Measurements from ENCODE around the gene TRRAP. TPM values are rescaled to one million over a fixed set of nuclear protein-coding genes. Genes with fewer than 3 reads are reported as not detected.

Gene TRRAP
- total and polyA plus RNA-seq, 10 donors, result 8.4 to 73.4 (median 57.5) TPM

DNA sequence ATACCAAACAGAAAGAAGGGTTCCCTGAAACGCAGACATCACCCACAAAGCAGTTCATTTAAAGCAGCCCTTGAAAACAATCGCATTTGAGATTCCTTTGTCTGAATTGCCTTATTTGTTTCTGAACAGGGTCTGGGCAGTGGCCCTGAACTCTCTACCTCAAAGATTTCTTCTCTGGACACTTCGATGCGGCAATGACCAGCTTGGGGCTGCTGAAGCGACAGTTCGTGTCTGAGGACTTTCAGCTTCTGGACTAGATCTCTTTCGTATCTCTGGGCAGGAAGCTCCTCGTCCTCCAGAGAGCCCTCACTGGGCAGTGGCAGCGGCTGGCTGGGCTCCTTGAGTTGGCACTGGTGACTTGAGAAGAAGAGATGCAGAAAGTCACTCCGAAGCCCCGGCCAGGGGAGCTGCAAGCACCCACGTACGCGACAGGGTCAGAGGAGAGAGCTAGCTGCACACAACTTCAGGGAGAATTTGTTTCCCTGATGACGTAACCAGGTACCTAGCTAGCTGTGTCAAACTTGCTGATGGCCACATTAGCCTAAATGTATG, 169.3 kb downstream of the TRRAP start:
- WGBS, 5 donors, result 91 to 97% (median 94%) methylated on average over 13 to 15 of the region's 15 CpGs
- DNase-seq, result no peak
- Histone ChIP-seq H3K27me3 (replicated peaks in 1 of 7) (no peaks in the 10 kb centered on the region), H3K27ac (no peak overlapping the region), H3K4me1 (no peaks in the 10 kb centered on the region), H3K36me3 (peaks cover 0 to 100% (median 92%) of the 10 kb centered on the region in 6 donors), H3K9me3 (no peaks in the 10 kb centered on the region), H3K4me3 (no peak overlapping the region)
- TF ChIP-seq POLR2A (IDR thresholded peaks at IDR 0.05) (no peak), POLR2AphosphoS5 (IDR thresholded peaks at IDR 0.05) (no peak)
- TF ChIP-seq, protein P1, sequence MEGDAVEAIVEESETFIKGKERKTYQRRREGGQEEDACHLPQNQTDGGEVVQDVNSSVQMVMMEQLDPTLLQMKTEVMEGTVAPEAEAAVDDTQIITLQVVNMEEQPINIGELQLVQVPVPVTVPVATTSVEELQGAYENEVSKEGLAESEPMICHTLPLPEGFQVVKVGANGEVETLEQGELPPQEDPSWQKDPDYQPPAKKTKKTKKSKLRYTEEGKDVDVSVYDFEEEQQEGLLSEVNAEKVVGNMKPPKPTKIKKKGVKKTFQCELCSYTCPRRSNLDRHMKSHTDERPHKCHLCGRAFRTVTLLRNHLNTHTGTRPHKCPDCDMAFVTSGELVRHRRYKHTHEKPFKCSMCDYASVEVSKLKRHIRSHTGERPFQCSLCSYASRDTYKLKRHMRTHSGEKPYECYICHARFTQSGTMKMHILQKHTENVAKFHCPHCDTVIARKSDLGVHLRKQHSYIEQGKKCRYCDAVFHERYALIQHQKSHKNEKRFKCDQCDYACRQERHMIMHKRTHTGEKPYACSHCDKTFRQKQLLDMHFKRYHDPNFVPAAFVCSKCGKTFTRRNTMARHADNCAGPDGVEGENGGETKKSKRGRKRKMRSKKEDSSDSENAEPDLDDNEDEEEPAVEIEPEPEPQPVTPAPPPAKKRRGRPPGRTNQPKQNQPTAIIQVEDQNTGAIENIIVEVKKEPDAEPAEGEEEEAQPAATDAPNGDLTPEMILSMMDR (IDR thresholded peaks at IDR 0.05 in 8 of 11, conservative IDR thresholded peaks at IDR 0.05 in 3 of 11), result no peak
- intact Hi-C loops (cut with DNase I; ENCODE audit: low total_unique reads), result loop anchor here (10.0 kb wide), 1 partner anchor 97 kb away; the partner anchor contains the start of gene SMURF1

DNA sequence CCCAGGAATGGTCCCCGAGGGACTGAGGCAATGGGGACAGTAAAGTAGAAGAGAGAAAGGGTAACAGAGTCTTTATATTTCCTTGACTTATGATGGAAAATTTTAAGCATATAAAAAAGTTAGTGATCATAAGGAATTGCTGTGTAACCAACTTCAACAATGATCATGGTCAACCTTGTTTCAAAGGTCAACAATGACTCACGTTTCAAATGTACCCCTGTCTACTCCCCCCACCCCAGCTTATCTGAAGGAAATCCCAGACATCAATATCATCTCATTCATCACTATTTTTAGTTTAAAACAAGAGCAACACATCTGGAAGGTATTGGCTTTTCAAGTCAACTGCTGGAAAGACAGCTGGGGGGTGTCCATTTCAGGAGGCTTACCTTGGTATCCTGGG, 172.6 kb downstream of the TRRAP start:
- TF ChIP-seq POLR2A (IDR thresholded peaks at IDR 0.05) (no peak), POLR2AphosphoS5 (IDR thresholded peaks at IDR 0.05) (no peak)
- DNase-seq, result no peak
- Histone ChIP-seq H3K27me3 (replicated peaks in 1 of 7) (no peaks in the 10 kb centered on the region), H3K36me3 (peaks cover 0 to 100% (median 97%) of the 10 kb centered on the region in 6 donors), H3K27ac (no peak overlapping the region), H3K4me1 (no peaks in the 10 kb centered on the region), H3K4me3 (no peak overlapping the region), H3K9me3 (no peaks in the 10 kb centered on the region)
- 76 to 86% (median 81%) methylated on average over 2 of the region's 2 CpGs for WGBS, 5 donors
- intact Hi-C loops (cut with DNase I; ENCODE audit: low total_unique reads), result no loop called here

- intact Hi-C loops (cut with DNase I; ENCODE audit: low total_unique reads), result no loop called here
- no peaks in the 10 kb centered on the region for H3K9me3 ChIP-seq
- H3K27me3 ChIP-seq (replicated peaks in 1 of 7), result no peaks in the 10 kb centered on the region
- WGBS, 5 donors, result 93 to 98% (median 95%) methylated on average over 9 of the region's 9 CpGs
- peaks cover 0 to 97% (median 76%) of the 10 kb centered on the region in 6 donors for H3K36me3 ChIP-seq
- H3K27ac ChIP-seq, result no peak overlapping the region
- H3K4me3 ChIP-seq, result no peak overlapping the region
- no peaks in the 10 kb centered on the region for H3K4me1 ChIP-seq
- TF ChIP-seq POLR2AphosphoS5 (IDR thresholded peaks at IDR 0.05) (no peak), POLR2A (IDR thresholded peaks at IDR 0.05) (no peak)
- TF ChIP-seq, protein P1 (IDR thresholded peaks at IDR 0.05 in 8 of 11, conservative IDR thresholded peaks at IDR 0.05 in 3 of 11), result no peak
- no peak for DNase-seq
Measured at GRCh38 chr7:99054781-99055180, 176.4 kb downstream of the TRRAP start.

GRCh38 chr7:99061001-99061776, 182.9 kb downstream of the TRRAP start:
- WGBS, 5 donors, result 61 to 73% (median 68%) methylated on average over 6 of the region's 6 CpGs
- TF ChIP-seq POLR2AphosphoS5 (IDR thresholded peaks at IDR 0.05) (no peak), POLR2A (IDR thresholded peaks at IDR 0.05) (no peak)
- TF ChIP-seq, protein P1 (IDR thresholded peaks at IDR 0.05 in 8 of 11, conservative IDR thresholded peaks at IDR 0.05 in 3 of 11), result no peak
- peaks cover 0 to 9% (median 0%) of the 10 kb centered on the region in 6 donors for H3K4me1 ChIP-seq
- no peak overlapping the region for H3K27ac ChIP-seq
- no peak for DNase-seq
- intact Hi-C loops (cut with DNase I; ENCODE audit: low total_unique reads), result no loop called here
- no peaks in the 10 kb centered on the region for H3K27me3 ChIP-seq (replicated peaks in 1 of 7)
- H3K36me3 ChIP-seq, result peaks cover 0 to 49% (median 16%) of the 10 kb centered on the region in 6 donors
- H3K9me3 ChIP-seq, result no peaks in the 10 kb centered on the region
- no peak overlapping the region for H3K4me3 ChIP-seq

Small RNA genes lying within 50 kb of the gene (microRNA-seq; reads per million reads assigned to microRNA genes)
- gene MIR3609, result 2.5 to 3.5 (median 2.5) reads per million in 3 donors

Small RNA genes lying within 50 kb of the gene (small RNA-seq; reads per million reads assigned to genes)
- 11.3 to 62.3 (median 17.3) reads per million in 4 donors for gene MIR3609

Other genes with a start within 250 kb of the TRRAP start
- gene TMEM130, start 8.5 kb upstream of the TRRAP start, total RNA-seq, result under 1 TPM in 4 of 7 donors, not detected in 3; 0.37 to 0.55 (median 0.38) TPM
- under 1 TPM; 0.11 to 0.29 (median 0.17) TPM for gene TMEM130, start 8.5 kb upstream of the TRRAP start, polyA plus RNA-seq